H1 (cell line): ENCODE results near the gene ZNF516. TPM values are rescaled to one million over a fixed set of nuclear protein-coding genes. Genes with fewer than 3 reads are reported as not detected.

Experiments used
- CTCF ChIA-PET: fragments of 300-600 bp; sonication (Branson Sonifier 250); formaldehyde crosslinking; loops from one replicate; lab custom pipeline; 2021; ENCODE audit not compliant: partially characterized antibody; lab: Charles Lee
- POLR2A ChIA-PET: fragments of 300-600 bp; sonication (Branson Sonifier 250); formaldehyde crosslinking; loops from one replicate; lab custom pipeline; 2021; ENCODE audit warnings: inconsistent platforms; ENCODE audit not compliant: partially characterized antibody; lab: Charles Lee
- DNase-seq, 2 experiments: peaks; one replicate each; pipeline versions ENCODE4 v3.0.0 to v3.0.0-alpha.2; 2010 to 2022; ENCODE audit warnings: low spot score in 2 of 2, low read depth in 1 of 2, mixed read lengths in 1 of 2
- FAIRE-seq: peaks from 2 replicates; lab custom pipeline; 2011; peaks lifted over from hg19 to GRCh38; lab: Jason Lieb, UNC
- H2AFZ ChIP-seq: 2 replicates; pipeline ENCODE4 v1.8.1; 2012; ENCODE audit warnings: low read length, inconsistent platforms
- H2AK5ac ChIP-seq: 2 replicates; pipeline ENCODE4 v1.6.1; 2013; ENCODE audit warnings: low read depth, low read length
- H2BK120ac ChIP-seq: replicated peaks from 2 replicates; pipeline ENCODE3; 2013; ENCODE audit warnings: low read depth, low read length, inconsistent platforms
- H2BK12ac ChIP-seq: 2 replicates; pipeline ENCODE4 v1.6.1; 2013; ENCODE audit warnings: low read depth, low read length
- H2BK15ac ChIP-seq: 2 replicates; pipeline ENCODE4 v1.6.1; 2013; ENCODE audit warnings: low read length
- H2BK20ac ChIP-seq: 2 replicates; pipeline ENCODE4 v1.6.1; 2013; ENCODE audit warnings: low read length
- H2BK5ac ChIP-seq: 2 replicates; pipeline ENCODE4 v1.6.1; 2013; ENCODE audit warnings: low read depth, low read length
- H3K14ac ChIP-seq: 2 replicates; pipeline ENCODE4 v1.6.1; 2013; ENCODE audit warnings: inconsistent platforms; ENCODE audit not compliant: insufficient read length
- H3K18ac ChIP-seq: 2 replicates; pipeline ENCODE4 v1.6.1; 2013; ENCODE audit warnings: low read length; ENCODE audit errors: extremely low read depth
- H3K23ac ChIP-seq: 2 replicates; pipeline ENCODE4 v1.6.1; 2013; ENCODE audit warnings: inconsistent platforms; ENCODE audit not compliant: insufficient read length
- H3K23me2 ChIP-seq: 2 replicates; pipeline ENCODE4 v1.6.1; 2013; ENCODE audit warnings: low read depth, low read length
- H3K27ac ChIP-seq: 2 replicates; pipeline ENCODE4 v1.6.1; 2011; ENCODE audit warnings: low read depth, low read length, inconsistent platforms
- H3K27me3 ChIP-seq, 4 experiments: replicated peaks in 1 of 4; 1 replicate in 1 of 4; 2 replicates in 3 of 4; pipeline versions ENCODE4 v1.6.1 to v1.8.1; 2011 to 2013; ENCODE audit warnings: low read length in 3 of 4, mild to moderate bottlenecking in 3 of 4, inconsistent platforms in 2 of 4, mixed read lengths in 2 of 4, moderate library complexity in 1 of 4; ENCODE audit not compliant: control insufficient read depth in 3 of 4, insufficient read depth in 3 of 4; ENCODE audit errors: extremely low read depth in 1 of 4
- H3K36me3 ChIP-seq, 4 experiments: 2 replicates each; pipeline versions ENCODE4 v1.6.1 to v1.8.1; 2011 to 2013; ENCODE audit warnings: mild to moderate bottlenecking in 4 of 4, low read length in 3 of 4, moderate library complexity in 2 of 4, control low read depth in 1 of 4, inconsistent platforms in 1 of 4; ENCODE audit not compliant: insufficient read depth in 4 of 4, control insufficient read depth in 2 of 4
- H3K4ac ChIP-seq: replicated peaks from 2 replicates; pipeline ENCODE3; 2013; ENCODE audit warnings: low read length, low read depth, mixed read lengths, inconsistent platforms; ENCODE audit not compliant: insufficient read length
- H3K4me1 ChIP-seq, 4 experiments: replicated peaks in 1 of 4; 1 replicate in 1 of 4; 2 replicates in 3 of 4; pipeline versions ENCODE4 v1.6.1 to v1.8.1; 2011 to 2013; ENCODE audit warnings: low read length in 3 of 4, inconsistent platforms in 2 of 4, mixed read lengths in 1 of 4; ENCODE audit not compliant: insufficient read depth in 4 of 4, control insufficient read depth in 3 of 4
- H3K4me2 ChIP-seq, 2 experiments: 2 replicates each; pipeline versions ENCODE4 v1.6.1 to v1.8.1; 2011 to 2013; ENCODE audit warnings: low read depth in 2 of 2, low read length in 2 of 2, control low read depth in 1 of 2, inconsistent platforms in 1 of 2, mild to moderate bottlenecking in 1 of 2; ENCODE audit not compliant: insufficient read depth in 1 of 2
- H3K4me3 ChIP-seq, 4 experiments: fragments of 200-600, 300-600 bp in 1 of 4; sonication (generic), shearing (Covaris generic), sonication (Bioruptor Twin) in 1 of 4; 2 replicates each; pipeline versions ENCODE4 v1.5.1 to v1.8.1; 2011 to 2016; ENCODE audit warnings: low read length in 4 of 4, low read depth in 3 of 4, control low read depth in 2 of 4, inconsistent platforms in 2 of 4, mild to moderate bottlenecking in 2 of 4, mixed read lengths in 1 of 4, moderate library complexity in 1 of 4; ENCODE audit not compliant: insufficient read depth in 2 of 4; ENCODE audit errors: extremely low read depth in 1 of 4
- H3K56ac ChIP-seq: replicated peaks from 2 replicates; pipeline ENCODE3; 2013; ENCODE audit warnings: low read depth, mild to moderate bottlenecking, mixed read lengths, low read length, inconsistent platforms; ENCODE audit not compliant: insufficient read length
- H3K79me1 ChIP-seq: 2 replicates; pipeline ENCODE4 v1.6.1; 2013; ENCODE audit warnings: low read depth, low read length, control low read depth
- H3K79me2 ChIP-seq, 2 experiments: 2 replicates each; pipeline versions ENCODE4 v1.6.1 to v1.8.1; 2012 to 2013; ENCODE audit warnings: low read length in 2 of 2, mild to moderate bottlenecking in 2 of 2, inconsistent platforms in 1 of 2; ENCODE audit not compliant: insufficient read depth in 2 of 2, control insufficient read depth in 1 of 2
- H3K9ac ChIP-seq, 4 experiments: replicated peaks in 1 of 4; 1 replicate in 1 of 4; 2 replicates in 3 of 4; pipeline versions ENCODE4 v1.6.1 to v1.8.1; 2011 to 2013; ENCODE audit warnings: low read depth in 3 of 4, low read length in 3 of 4, control low read depth in 2 of 4, mild to moderate bottlenecking in 2 of 4, moderate library complexity in 2 of 4, inconsistent platforms in 1 of 4; ENCODE audit errors: extremely low read depth in 1 of 4
- H3K9me3 ChIP-seq, 2 experiments: 2 replicates each; pipeline versions ENCODE4 v1.6.1 to v1.8.1; 2012 to 2013; ENCODE audit warnings: mild to moderate bottlenecking in 2 of 2, moderate library complexity in 2 of 2, control low read depth in 1 of 2, inconsistent platforms in 1 of 2, low read depth in 1 of 2, low read length in 1 of 2, mixed read lengths in 1 of 2; ENCODE audit not compliant: insufficient read depth in 2 of 2
- H4K20me1 ChIP-seq, 2 experiments: replicated peaks in 1 of 2; 2 replicates each; pipeline versions ENCODE3 to v1.8.1; 2011 to 2013; ENCODE audit warnings: inconsistent platforms in 2 of 2, low read length in 2 of 2, mild to moderate bottlenecking in 1 of 2; ENCODE audit not compliant: insufficient read depth in 2 of 2, control insufficient read depth in 1 of 2
- H4K5ac ChIP-seq: 2 replicates; pipeline ENCODE4 v1.6.1; 2013; ENCODE audit warnings: low read length, low read depth, mixed read lengths, inconsistent platforms; ENCODE audit not compliant: insufficient read length
- H4K8ac ChIP-seq: 2 replicates; pipeline ENCODE4 v1.8.0; 2013; ENCODE audit warnings: mild to moderate bottlenecking, moderate library complexity, low read length, inconsistent platforms; ENCODE audit not compliant: insufficient read depth; ENCODE audit errors: extremely low read depth
- H4K91ac ChIP-seq: replicated peaks from 2 replicates; pipeline ENCODE3; 2013; ENCODE audit warnings: low read length, mixed read lengths, inconsistent platforms; ENCODE audit not compliant: insufficient read length
- BCL11A ChIP-seq, 2 experiments: IDR thresholded peaks; one replicate each; pipeline ENCODE4 v1.6.1; 2011; ENCODE audit warnings: low read depth in 2 of 2, low read length in 2 of 2, mild to moderate bottlenecking in 2 of 2
- CHD1 ChIP-seq: IDR thresholded peaks from 2 replicates; pipeline ENCODE4 v1.6.1; 2012; ENCODE audit warnings: low read depth, low read length, improper control_type of control experiment
- CHD2 ChIP-seq: IDR thresholded peaks from 2 replicates; pipeline ENCODE4 v1.6.1; 2012; ENCODE audit warnings: low read length, improper control_type of control experiment
- EGR1 ChIP-seq: IDR thresholded peaks from 2 replicates; pipeline ENCODE4 v1.6.1; 2011; ENCODE audit warnings: low read depth, low read length, borderline replicate concordance
- SP2 ChIP-seq: IDR thresholded peaks from 2 replicates; pipeline ENCODE4 v1.6.1; 2012; ENCODE audit warnings: mild to moderate bottlenecking, low read length, inconsistent platforms
- WGBS, 2 experiments: shearing (Covaris generic) in 1 of 2; methylation state at CpG; one replicate each; pipeline versions ENCODE4 v1.1.6 to v1.1.7; 2013 to 2015; ENCODE audit warnings: low lambda C conversion rate in 2 of 2, mixed read lengths in 2 of 2, inconsistent platforms in 1 of 2, low coverage in 1 of 2, missing lambda C conversion rate in 1 of 2; ENCODE audit not compliant: insufficient replicate concordance in 2 of 2, insufficient coverage in 1 of 2, insufficient read length in 1 of 2; ENCODE audit errors: extremely low coverage in 1 of 2, missing lambda C conversion rate in 1 of 2; 5-methylcytosine and 5-hydroxymethylcytosine counted together
- polyA plus RNA-seq, 7 experiments: library from polyadenylated mRNA; depleted of rRNA in 3 of 7; stranded (reverse) in 5 of 7; unstranded in 2 of 7; fragments of >200 nt in 5 of 7; fragments of 200-250 nt in 2 of 7; gene quantifications; 1 replicate in 5 of 7; 2 replicates in 1 of 7; 4 replicates in 1 of 7; pipeline versions ENCODE4 v1.2.1 to v1.2.3, GENCODE V29; 2011 to 2013; ENCODE audit warnings: missing spikeins in 2 of 7, mixed read lengths in 2 of 7
- total RNA-seq: library from RNA; stranded (reverse); fragmentation: NEBNext Ultra II Directional; extraction: Animal tissue kit (Norgen Biotek cat#: 25700); gene quantifications from 2 replicates; pipeline ENCODE4 v1.2.1, GENCODE V29; 2021

Gene ZNF516
- total and polyA plus RNA-seq, 2 of the 8 experiments (the other 6 are each of a cell fraction or from before 2014, with no cell fraction given) = 7.3 to 17.0 TPM

GRCh38 chr18:76395609-76396008, 99.4 kb downstream of the ZNF516 start:
- no peaks in the 10 kb centered on the region for H4K20me1 ChIP-seq
- H2BK20ac ChIP-seq = no peak overlapping the region
- H2AK5ac ChIP-seq = no peak overlapping the region
- no peak overlapping the region for H3K4me3 ChIP-seq
- no peak overlapping the region for H2BK120ac ChIP-seq
- no peak overlapping the region for H3K14ac ChIP-seq
- H3K18ac ChIP-seq = no peak overlapping the region
- ChIA-PET CTCF (interaction anchor here (1.3 to 7.4 kb wide), 2 partner anchors 15 to 313 kb away, joined by 5 to 71 read pairs; no protein-coding TSS in a partner anchor), POLR2A (no interaction called here)
- no peaks in the 10 kb centered on the region for H3K36me3 ChIP-seq
- H3K79me1 ChIP-seq = peaks cover 2% of the 10 kb centered on the region; the same call in 1 of the 2 replicates
- H4K8ac ChIP-seq = no peak overlapping the region
- H3K4me2 ChIP-seq = no peak overlapping the region
- no peak overlapping the region for H2AFZ ChIP-seq
- no peak overlapping the region for H2BK15ac ChIP-seq
- no peak overlapping the region for H4K5ac ChIP-seq
- no peak overlapping the region for H2BK5ac ChIP-seq
- no peak overlapping the region for H4K91ac ChIP-seq
- H3K4ac ChIP-seq = no peak overlapping the region
- H3K4me1 ChIP-seq = peaks cover 0 to 4% (median 1%) of the 10 kb centered on the region in 4 experiments; a peak in 5 of 7 replicates
- H3K79me2 ChIP-seq = peaks cover 0 to 14% of the 10 kb centered on the region in 2 experiments; a peak in 2 of 4 replicates
- no peak overlapping the region for H3K9ac ChIP-seq
- no peak overlapping the region for H3K23ac ChIP-seq
- DNase-seq (no peak), FAIRE-seq (no peak)
- no peak overlapping the region for H3K27ac ChIP-seq
- no peak overlapping the region for H2BK12ac ChIP-seq
- H3K23me2 ChIP-seq = peaks cover 5% of the 10 kb centered on the region; the same call in 1 of the 2 replicates
- WGBS, 2 experiments = 94% methylated on average over 20 of the region's 20 CpGs; no CpG with 5 or more reads in 1 of the 2 experiments
- no peak overlapping the region for H3K56ac ChIP-seq
- no peaks in the 10 kb centered on the region for H3K9me3 ChIP-seq
- H3K27me3 ChIP-seq = no peaks in the 10 kb centered on the region
- TF ChIP-seq SP2 (no peak), EGR1 (no peak), CHD1 (no peak), CHD2 (no peak), BCL11A (IDR thresholded peaks at IDR 0.05; ENCODE audit: low read depth in 2 of 2, low read length in 2 of 2) (no peak)
